ENCODE measurements around the gene EYS. TPM values are rescaled to one million over a fixed set of nuclear protein-coding genes. Genes with fewer than 3 reads are reported as not detected.

EYS gene
- total RNA-seq, 2 experiments from 2014 or later = not detected

DNA sequence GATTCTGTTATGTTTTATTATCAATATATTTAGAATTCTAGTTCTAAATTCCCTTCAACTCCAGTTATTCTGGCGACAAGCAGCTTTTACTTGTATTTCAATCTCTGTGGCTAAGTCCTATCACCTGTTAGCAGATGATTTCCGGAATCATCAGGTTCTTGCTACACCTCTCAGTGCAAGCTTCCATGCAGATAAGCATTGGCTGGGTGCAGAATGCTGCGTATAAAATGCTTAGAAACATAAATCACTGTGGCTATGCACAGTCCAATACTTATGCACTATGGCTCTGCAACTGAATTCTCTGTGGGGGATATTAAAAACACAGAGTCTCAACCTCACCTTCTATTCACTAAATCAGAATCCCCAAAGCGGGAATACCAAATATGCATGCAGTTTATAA, 720.0 kb downstream of the EYS start:
- ChIA-PET CTCF (no interaction called here), POLR2A (no interaction called here)
- TF ChIP-seq, protein P1, sequence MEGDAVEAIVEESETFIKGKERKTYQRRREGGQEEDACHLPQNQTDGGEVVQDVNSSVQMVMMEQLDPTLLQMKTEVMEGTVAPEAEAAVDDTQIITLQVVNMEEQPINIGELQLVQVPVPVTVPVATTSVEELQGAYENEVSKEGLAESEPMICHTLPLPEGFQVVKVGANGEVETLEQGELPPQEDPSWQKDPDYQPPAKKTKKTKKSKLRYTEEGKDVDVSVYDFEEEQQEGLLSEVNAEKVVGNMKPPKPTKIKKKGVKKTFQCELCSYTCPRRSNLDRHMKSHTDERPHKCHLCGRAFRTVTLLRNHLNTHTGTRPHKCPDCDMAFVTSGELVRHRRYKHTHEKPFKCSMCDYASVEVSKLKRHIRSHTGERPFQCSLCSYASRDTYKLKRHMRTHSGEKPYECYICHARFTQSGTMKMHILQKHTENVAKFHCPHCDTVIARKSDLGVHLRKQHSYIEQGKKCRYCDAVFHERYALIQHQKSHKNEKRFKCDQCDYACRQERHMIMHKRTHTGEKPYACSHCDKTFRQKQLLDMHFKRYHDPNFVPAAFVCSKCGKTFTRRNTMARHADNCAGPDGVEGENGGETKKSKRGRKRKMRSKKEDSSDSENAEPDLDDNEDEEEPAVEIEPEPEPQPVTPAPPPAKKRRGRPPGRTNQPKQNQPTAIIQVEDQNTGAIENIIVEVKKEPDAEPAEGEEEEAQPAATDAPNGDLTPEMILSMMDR (IDR thresholded peaks at IDR 0.05) = no peak
- H3K27ac ChIP-seq (ENCODE audit: low read depth in 1 of 2, low read length in 2 of 2) = no peak overlapping the region
- Mint-ChIP-seq H3K4me1 (ENCODE audit: low read depth) (no peaks in the 10 kb centered on the region), H3K9me3 (peaks cover 5% of the 10 kb centered on the region), H3K27ac (no peak overlapping the region), H3K4me3 (no peak overlapping the region), H3K27me3 (no peaks in the 10 kb centered on the region), H3K36me3 (ENCODE audit: low read depth) (no peaks in the 10 kb centered on the region)
- H3K9me3 ChIP-seq (ENCODE audit: control insufficient read depth in 1 of 2, insufficient read depth in 1 of 2, low read length in 2 of 2) = no peaks in the 10 kb centered on the region
- intact Hi-C loops (cut with DNase I, micrococcal nuclease) = no loop called here
- no peaks in the 10 kb centered on the region for H3K4me1 ChIP-seq (ENCODE audit: insufficient read depth, low read length)
- no peaks in the 10 kb centered on the region for H3K36me3 ChIP-seq (ENCODE audit: insufficient read depth, low read length)
- no peak overlapping the region for H3K4me3 ChIP-seq (ENCODE audit: low read length)
- ATAC-seq (ENCODE audit: poor library complexity) = no peak
- no peaks in the 10 kb centered on the region for H3K27me3 ChIP-seq (ENCODE audit: control insufficient read depth in 1 of 2, insufficient read depth in 2 of 2, low read length in 2 of 2)
- DNase-seq = no peak

DNA sequence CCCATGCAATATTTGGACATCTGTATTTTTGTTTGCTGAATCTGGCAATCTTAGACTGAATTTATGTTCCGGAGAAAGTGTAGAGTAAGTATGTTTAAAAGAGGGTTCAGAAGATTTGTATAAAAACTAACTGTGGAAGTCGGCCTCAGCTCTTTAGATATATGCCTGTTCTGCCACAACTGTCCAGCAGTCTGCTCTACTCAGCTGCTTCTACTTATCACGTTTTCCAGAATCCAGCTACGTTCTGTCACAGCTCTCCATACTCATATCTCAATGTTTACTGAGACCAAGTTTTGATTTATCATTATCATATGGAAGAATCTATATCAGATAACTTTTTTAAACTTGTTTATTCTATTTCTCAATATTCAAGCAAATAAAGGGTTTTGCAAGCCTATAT, 721.3 kb downstream of the EYS start:
- CTCF ChIA-PET = no interaction called here
- Histone ChIP-seq H3K36me3 (ENCODE audit: insufficient read depth, low read length) (no peaks in the 10 kb centered on the region), H3K9me3 (ENCODE audit: control insufficient read depth in 1 of 2, insufficient read depth in 1 of 2, low read length in 2 of 2) (no peaks in the 10 kb centered on the region), H3K27ac (ENCODE audit: low read depth in 1 of 2, low read length in 2 of 2) (no peak overlapping the region), H3K4me3 (ENCODE audit: low read length) (no peak overlapping the region), H3K4me1 (ENCODE audit: insufficient read depth, low read length) (no peaks in the 10 kb centered on the region), H3K27me3 (ENCODE audit: control insufficient read depth in 1 of 2, insufficient read depth in 2 of 2, low read length in 2 of 2) (no peaks in the 10 kb centered on the region)
- Mint-ChIP-seq H3K27me3 (no peaks in the 10 kb centered on the region), H3K36me3 (ENCODE audit: low read depth) (no peaks in the 10 kb centered on the region), H3K4me3 (no peak overlapping the region), H3K4me1 (ENCODE audit: low read depth) (no peaks in the 10 kb centered on the region), H3K27ac (no peak overlapping the region), H3K9me3 (peaks cover 5% of the 10 kb centered on the region)
- TF ChIP-seq, protein P1 (IDR thresholded peaks at IDR 0.05) = no peak
- no peak for ATAC-seq (ENCODE audit: poor library complexity)
- no peak for DNase-seq
- intact Hi-C loops (cut with DNase I, micrococcal nuclease) = no loop called here
- POLR2A ChIA-PET = no interaction called here

DNA sequence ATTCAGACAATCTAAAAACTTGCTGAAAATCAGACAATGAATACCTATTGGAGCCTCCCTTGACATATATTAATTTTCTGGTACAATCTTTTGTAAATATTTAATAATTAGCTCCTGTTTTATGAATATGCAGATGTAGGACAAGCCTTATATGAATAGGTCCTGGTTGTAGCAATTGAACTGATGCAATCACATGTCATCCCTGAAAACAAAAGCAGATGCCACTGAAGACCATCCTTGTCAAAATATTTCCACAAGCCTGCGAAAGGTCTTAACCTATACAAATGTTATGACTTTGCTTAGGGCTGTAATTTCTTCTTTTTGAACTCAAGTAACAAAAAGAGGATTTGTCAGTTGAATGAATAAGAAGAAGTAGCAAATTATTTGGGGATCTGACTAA, 722.1 kb downstream of the EYS start:
- Histone ChIP-seq H3K4me1 (ENCODE audit: insufficient read depth, low read length) (no peaks in the 10 kb centered on the region), H3K4me3 (ENCODE audit: low read length) (no peak overlapping the region), H3K27me3 (ENCODE audit: control insufficient read depth in 1 of 2, insufficient read depth in 2 of 2, low read length in 2 of 2) (no peaks in the 10 kb centered on the region), H3K36me3 (ENCODE audit: insufficient read depth, low read length) (no peaks in the 10 kb centered on the region), H3K9me3 (ENCODE audit: control insufficient read depth in 1 of 2, insufficient read depth in 1 of 2, low read length in 2 of 2) (no peaks in the 10 kb centered on the region), H3K27ac (ENCODE audit: low read depth in 1 of 2, low read length in 2 of 2) (no peak overlapping the region)
- no peaks in the 10 kb centered on the region for H3K36me3 Mint-ChIP-seq (ENCODE audit: low read depth)
- TF ChIP-seq, protein P1 (IDR thresholded peaks at IDR 0.05) = no peak
- H3K27ac Mint-ChIP-seq = no peak overlapping the region
- intact Hi-C loops (cut with DNase I, micrococcal nuclease) = no loop called here
- no peaks in the 10 kb centered on the region for H3K27me3 Mint-ChIP-seq
- DNase-seq = no peak
- ChIA-PET CTCF (no interaction called here), POLR2A (no interaction called here)
- no peak overlapping the region for H3K4me3 Mint-ChIP-seq
- ATAC-seq (ENCODE audit: poor library complexity) = no peak
- H3K4me1 Mint-ChIP-seq (ENCODE audit: low read depth) = no peaks in the 10 kb centered on the region
- H3K9me3 Mint-ChIP-seq = peaks cover 5% of the 10 kb centered on the region
